ENCODE measurements around the gene TPPP3. TPM values are rescaled to one million over a fixed set of nuclear protein-coding genes. Genes with fewer than 3 reads are reported as not detected.
"Not testable (repeated sequence)": the region's sequence is repeated elsewhere in the genome, so short reads cannot be mapped to it uniquely, and the experiment has no call there.

Gene TPPP3
- total RNA-seq, 1 donor from 2014 or later, result 135 TPM

DNA sequence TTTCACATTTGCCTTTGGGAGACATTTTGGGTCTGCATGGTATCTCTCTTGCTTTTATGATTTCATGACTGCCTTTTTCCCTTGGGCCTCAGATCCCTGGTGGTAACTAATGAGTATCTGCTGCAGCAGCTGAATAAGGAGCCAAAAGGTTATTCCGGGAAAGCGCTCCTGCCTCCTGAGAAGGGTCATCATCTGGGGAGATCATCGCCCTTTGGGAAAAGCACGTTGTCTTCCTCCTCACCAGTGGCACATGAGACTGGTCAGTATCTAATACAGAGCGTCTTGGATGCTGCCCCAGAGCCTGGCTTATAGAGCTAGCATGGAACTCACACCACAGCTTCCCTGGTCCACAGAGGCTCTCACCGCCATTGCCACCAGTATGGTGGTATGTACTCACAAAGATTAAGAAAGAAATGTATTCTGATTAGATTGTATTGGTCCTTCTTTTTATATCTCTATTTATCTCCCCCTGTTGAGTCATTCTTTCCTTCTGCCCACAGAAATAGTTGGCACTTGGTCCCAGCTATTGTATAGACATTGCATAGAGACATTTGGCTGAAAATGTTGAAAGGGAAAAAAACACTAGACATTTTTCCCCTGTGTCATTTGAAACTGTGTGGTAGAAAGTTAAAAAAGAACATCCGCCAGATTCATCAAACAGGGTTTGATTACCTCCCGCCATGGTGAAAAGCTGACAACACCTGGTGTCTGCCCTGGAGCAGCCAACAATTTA, 8.4 kb downstream of the TPPP3 start:
- no peak overlapping the region for H3K9ac ChIP-seq (ENCODE audit: low read depth in 1 of 3, low read length in 3 of 3)
- H3K4me1 ChIP-seq (ENCODE audit: control insufficient read depth in 3 of 3, insufficient read depth in 3 of 3, low read length in 3 of 3), result peaks cover 12 to 23% (median 21%) of the 10 kb centered on the region in 3 donors
- no peak overlapping the region for H3K4me3 ChIP-seq (ENCODE audit: low read length in 3 of 3)
- H3K27ac ChIP-seq (ENCODE audit: low read depth, low read length), result no peak overlapping the region
- H3K9me3 ChIP-seq (ENCODE audit: control insufficient read depth in 3 of 3, low read length in 3 of 3), result no peaks in the 10 kb centered on the region
- no peaks in the 10 kb centered on the region for H3K36me3 ChIP-seq (ENCODE audit: control insufficient read depth in 3 of 3, insufficient read depth in 3 of 3, low read length in 3 of 3)
- no peaks in the 10 kb centered on the region for H3K27me3 ChIP-seq (ENCODE audit: control insufficient read depth in 3 of 3, insufficient read depth in 3 of 3, low read length in 3 of 3)

DNA sequence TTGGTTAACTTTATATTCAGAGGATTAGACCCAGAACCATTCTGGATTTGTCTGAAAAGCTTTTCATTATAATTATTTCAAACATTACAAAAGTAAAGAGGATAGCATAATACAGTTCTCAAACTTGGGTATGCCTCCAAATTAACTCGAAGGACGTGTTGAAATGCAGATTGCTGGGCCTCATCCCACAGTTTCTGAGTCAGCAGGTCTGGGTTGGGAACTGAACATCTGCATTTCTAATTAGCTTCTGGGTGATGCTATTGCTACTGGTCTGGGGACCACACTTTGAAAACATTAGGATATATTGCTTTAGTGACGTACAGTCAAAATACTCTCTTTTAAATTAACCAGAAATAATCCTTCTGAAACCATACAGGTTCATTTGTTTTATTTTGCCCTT, 10.0 kb downstream of the TPPP3 start:
- Histone ChIP-seq H3K27ac (ENCODE audit: low read depth, low read length) (no peak overlapping the region), H3K9me3 (ENCODE audit: control insufficient read depth in 3 of 3, low read length in 3 of 3) (no peaks in the 10 kb centered on the region)

DNA sequence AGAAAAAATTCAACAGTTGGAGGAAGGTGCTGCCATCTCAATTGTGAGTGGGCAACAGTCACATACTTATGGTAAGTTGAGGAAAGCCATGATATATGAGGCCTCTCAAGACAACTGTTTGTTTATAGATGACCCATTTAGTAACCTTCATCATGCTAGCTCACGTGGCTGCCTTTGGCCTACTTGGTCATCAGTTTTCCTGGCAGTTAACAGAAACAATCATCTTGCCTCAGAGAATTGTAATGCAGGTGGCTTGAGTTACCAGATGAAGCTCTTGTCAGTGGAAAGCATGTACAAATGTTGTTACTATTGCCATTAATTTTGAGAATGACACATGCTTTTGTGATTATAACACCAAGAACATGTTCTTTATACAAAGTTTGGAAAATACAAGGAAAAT, 14.7 kb downstream of the TPPP3 start:
- Histone ChIP-seq H3K36me3 (ENCODE audit: control insufficient read depth in 3 of 3, insufficient read depth in 3 of 3, low read length in 3 of 3) (no peaks in the 10 kb centered on the region), H3K27ac (ENCODE audit: low read depth, low read length) (peak overlapping the region; percentile 73), H3K9me3 (ENCODE audit: control insufficient read depth in 3 of 3, low read length in 3 of 3) (no peaks in the 10 kb centered on the region), H3K27me3 (ENCODE audit: control insufficient read depth in 3 of 3, insufficient read depth in 3 of 3, low read length in 3 of 3) (no peaks in the 10 kb centered on the region), H3K4me1 (ENCODE audit: control insufficient read depth in 3 of 3, insufficient read depth in 3 of 3, low read length in 3 of 3) (peaks cover 4 to 14% (median 6%) of the 10 kb centered on the region in 3 donors), H3K9ac (ENCODE audit: low read depth in 1 of 3, low read length in 3 of 3) (no peak overlapping the region), H3K4me3 (ENCODE audit: low read length in 3 of 3) (no peak overlapping the region)

More for the DNA sequence above, 10.0 kb downstream of the TPPP3 start:
- H3K27me3 ChIP-seq (ENCODE audit: control insufficient read depth in 3 of 3, insufficient read depth in 3 of 3, low read length in 3 of 3), result no peaks in the 10 kb centered on the region
- H3K9ac ChIP-seq (ENCODE audit: low read depth in 1 of 3, low read length in 3 of 3), result no peak overlapping the region
- no peak overlapping the region for H3K4me3 ChIP-seq (ENCODE audit: low read length in 3 of 3)
- peaks cover 6 to 21% (median 16%) of the 10 kb centered on the region in 3 donors for H3K4me1 ChIP-seq (ENCODE audit: control insufficient read depth in 3 of 3, insufficient read depth in 3 of 3, low read length in 3 of 3)
- H3K36me3 ChIP-seq (ENCODE audit: control insufficient read depth in 3 of 3, insufficient read depth in 3 of 3, low read length in 3 of 3), result no peaks in the 10 kb centered on the region

DNA sequence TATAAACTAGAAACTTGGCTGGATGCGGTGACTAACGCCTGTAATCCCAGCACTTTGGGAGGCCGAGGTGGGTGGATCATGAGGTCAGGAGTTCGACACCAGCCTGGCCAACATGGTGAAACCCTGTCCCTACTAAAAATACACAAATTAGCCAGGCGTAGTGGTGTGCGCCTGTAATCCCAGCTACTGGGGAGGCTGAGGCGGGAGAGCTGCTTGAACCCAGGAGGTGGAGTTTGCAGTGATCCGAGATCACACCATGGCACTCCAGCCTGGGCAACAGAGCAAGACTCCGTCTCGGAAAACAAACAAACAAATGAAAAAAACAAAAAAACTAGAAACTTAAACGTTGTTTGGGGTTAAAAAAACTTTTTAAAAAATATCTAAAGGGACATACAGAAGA, 17.3 kb downstream of the TPPP3 start:
- not testable (repeated sequence) for H3K9me3 ChIP-seq (ENCODE audit: control insufficient read depth in 3 of 3, low read length in 3 of 3); H3K9ac ChIP-seq (ENCODE audit: low read depth in 1 of 3, low read length in 3 of 3); H3K36me3 ChIP-seq (ENCODE audit: control insufficient read depth in 3 of 3, insufficient read depth in 3 of 3, low read length in 3 of 3); H3K4me3 ChIP-seq (ENCODE audit: low read length in 3 of 3); H3K27me3 ChIP-seq (ENCODE audit: control insufficient read depth in 3 of 3, insufficient read depth in 3 of 3, low read length in 3 of 3); H3K27ac ChIP-seq (ENCODE audit: low read depth, low read length)
- peaks cover 4 to 14% (median 6%) of the 10 kb centered on the region in 3 donors for H3K4me1 ChIP-seq (ENCODE audit: control insufficient read depth in 3 of 3, insufficient read depth in 3 of 3, low read length in 3 of 3)

DNA sequence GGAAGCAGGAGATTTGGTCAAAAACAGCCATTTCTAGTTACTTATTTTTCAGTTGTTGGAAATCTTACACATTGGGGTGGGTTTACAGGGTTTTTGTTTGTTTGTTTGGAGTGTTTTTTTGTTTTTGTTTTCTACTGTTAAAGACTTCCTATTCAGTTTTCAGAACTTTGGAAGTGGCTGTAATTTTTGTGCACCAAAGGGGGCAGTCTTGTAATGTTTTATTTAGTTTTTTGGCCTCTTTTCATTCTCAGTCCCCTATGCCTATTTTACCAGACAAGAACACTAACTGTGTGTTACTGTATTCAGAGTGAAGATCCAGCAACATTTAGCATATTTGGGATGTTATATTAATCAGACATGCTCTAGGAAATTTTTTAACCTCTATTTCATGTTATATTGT, 20.6 kb downstream of the TPPP3 start:
- Histone ChIP-seq H3K4me1 (ENCODE audit: control insufficient read depth in 3 of 3, insufficient read depth in 3 of 3, low read length in 3 of 3) (no peaks in the 10 kb centered on the region), H3K27ac (ENCODE audit: low read depth, low read length) (no peak overlapping the region), H3K4me3 (ENCODE audit: low read length in 3 of 3) (no peak overlapping the region), H3K9ac (ENCODE audit: low read depth in 1 of 3, low read length in 3 of 3) (no peak overlapping the region), H3K27me3 (ENCODE audit: control insufficient read depth in 3 of 3, insufficient read depth in 3 of 3, low read length in 3 of 3) (no peaks in the 10 kb centered on the region), H3K9me3 (ENCODE audit: control insufficient read depth in 3 of 3, low read length in 3 of 3) (no peaks in the 10 kb centered on the region), H3K36me3 (ENCODE audit: control insufficient read depth in 3 of 3, insufficient read depth in 3 of 3, low read length in 3 of 3) (no peaks in the 10 kb centered on the region)

DNA sequence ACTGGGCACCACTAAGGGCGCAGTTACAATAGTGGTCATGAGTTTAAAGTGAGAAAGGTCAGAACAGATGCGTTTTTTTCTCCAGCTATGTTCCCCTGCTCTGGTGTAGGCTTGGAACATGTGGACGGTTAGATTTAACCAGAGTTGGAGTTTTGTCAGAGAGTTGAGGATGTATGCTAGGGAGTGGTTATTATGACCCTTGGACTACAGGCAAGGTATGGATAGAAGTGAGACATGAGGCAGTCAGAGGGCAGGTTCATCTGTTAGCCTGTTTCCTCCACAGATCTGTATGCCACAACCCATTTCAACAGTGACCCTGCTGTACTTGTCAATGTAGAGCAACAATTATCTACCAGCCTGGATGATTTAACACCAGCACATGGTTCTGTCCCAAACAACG, 22.6 kb downstream of the TPPP3 start:
- no peaks in the 10 kb centered on the region for H3K9me3 ChIP-seq (ENCODE audit: control insufficient read depth in 3 of 3, low read length in 3 of 3)

DNA sequence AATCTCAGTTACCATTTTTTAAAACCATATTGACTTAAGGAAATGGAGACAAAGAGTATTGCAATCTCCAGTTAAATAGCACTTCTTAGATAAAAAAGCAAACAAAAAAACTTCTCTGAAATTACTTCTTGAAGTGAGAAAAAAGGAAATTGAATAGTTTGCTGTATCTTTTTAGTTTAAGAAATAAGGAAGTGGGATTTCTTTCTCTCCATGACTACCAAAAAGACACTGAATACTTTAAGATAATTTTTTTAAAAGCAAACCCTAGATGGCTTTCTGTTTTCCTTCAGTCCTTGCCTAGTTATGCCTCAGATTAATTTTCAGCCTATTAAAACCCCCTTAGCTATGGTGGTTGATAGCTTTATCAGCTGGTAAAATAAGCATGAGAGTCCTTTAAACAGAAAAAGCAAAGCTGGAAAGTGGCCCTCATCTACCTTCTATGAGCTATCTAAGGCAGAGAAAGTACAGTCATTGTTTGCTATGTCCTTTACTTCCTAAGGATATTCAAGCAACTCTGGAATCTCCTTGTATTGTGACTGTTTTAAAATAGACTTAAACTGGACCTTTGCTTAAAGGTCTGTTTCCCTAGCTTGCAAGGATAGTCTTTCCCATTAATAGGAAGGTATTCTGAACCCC, 28.6 kb downstream of the TPPP3 start:
- H3K4me3 ChIP-seq (ENCODE audit: low read length in 3 of 3), result no peak overlapping the region
- no peaks in the 10 kb centered on the region for H3K9me3 ChIP-seq (ENCODE audit: control insufficient read depth in 3 of 3, low read length in 3 of 3)
- no peaks in the 10 kb centered on the region for H3K36me3 ChIP-seq (ENCODE audit: control insufficient read depth in 3 of 3, insufficient read depth in 3 of 3, low read length in 3 of 3)
- H3K27me3 ChIP-seq (ENCODE audit: control insufficient read depth in 3 of 3, insufficient read depth in 3 of 3, low read length in 3 of 3), result no peaks in the 10 kb centered on the region
- no peak overlapping the region for H3K9ac ChIP-seq (ENCODE audit: low read depth in 1 of 3, low read length in 3 of 3)
- H3K27ac ChIP-seq (ENCODE audit: low read depth, low read length), result peak overlapping the region; percentile 11
- H3K4me1 ChIP-seq (ENCODE audit: control insufficient read depth in 3 of 3, insufficient read depth in 3 of 3, low read length in 3 of 3), result no peaks in the 10 kb centered on the region

More for the DNA sequence above, 22.6 kb downstream of the TPPP3 start:
- Histone ChIP-seq H3K9ac (ENCODE audit: low read depth in 1 of 3, low read length in 3 of 3) (no peak overlapping the region), H3K4me1 (ENCODE audit: control insufficient read depth in 3 of 3, insufficient read depth in 3 of 3, low read length in 3 of 3) (no peaks in the 10 kb centered on the region), H3K27ac (ENCODE audit: low read depth, low read length) (no peak overlapping the region), H3K36me3 (ENCODE audit: control insufficient read depth in 3 of 3, insufficient read depth in 3 of 3, low read length in 3 of 3) (no peaks in the 10 kb centered on the region), H3K27me3 (ENCODE audit: control insufficient read depth in 3 of 3, insufficient read depth in 3 of 3, low read length in 3 of 3) (no peaks in the 10 kb centered on the region), H3K4me3 (ENCODE audit: low read length in 3 of 3) (no peak overlapping the region)

DNA sequence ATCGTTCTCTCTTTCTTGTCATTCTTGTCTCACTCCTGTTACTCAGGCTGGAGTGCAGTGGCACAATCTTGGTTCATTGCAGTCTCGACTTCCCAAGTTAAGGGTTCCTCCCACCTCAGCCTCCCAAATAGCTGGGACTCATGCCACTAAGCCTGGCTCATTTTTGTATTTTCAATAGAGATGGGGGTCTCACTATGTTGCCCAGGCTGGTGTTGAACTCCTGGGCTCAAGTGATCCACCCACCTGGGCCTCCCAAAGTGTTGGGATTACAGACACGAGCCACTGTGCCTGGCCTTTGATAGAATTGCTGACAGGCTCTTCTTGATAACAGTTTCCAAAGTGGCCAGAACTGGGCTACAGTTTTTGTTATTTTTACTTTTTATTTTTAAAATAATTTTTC, 32.3 kb downstream of the TPPP3 start:
- Histone ChIP-seq H3K9ac (ENCODE audit: low read depth in 1 of 3, low read length in 3 of 3) (no peak overlapping the region), H3K27ac (ENCODE audit: low read depth, low read length) (no peak overlapping the region), H3K36me3 (ENCODE audit: control insufficient read depth in 3 of 3, insufficient read depth in 3 of 3, low read length in 3 of 3) (no peaks in the 10 kb centered on the region), H3K27me3 (ENCODE audit: control insufficient read depth in 3 of 3, insufficient read depth in 3 of 3, low read length in 3 of 3) (peaks cover 0 to 2% (median 0%) of the 10 kb centered on the region in 3 donors), H3K4me1 (ENCODE audit: control insufficient read depth in 3 of 3, insufficient read depth in 3 of 3, low read length in 3 of 3) (no peaks in the 10 kb centered on the region), H3K4me3 (ENCODE audit: low read length in 3 of 3) (no peak overlapping the region), H3K9me3 (ENCODE audit: control insufficient read depth in 3 of 3, low read length in 3 of 3) (no peaks in the 10 kb centered on the region)

DNA sequence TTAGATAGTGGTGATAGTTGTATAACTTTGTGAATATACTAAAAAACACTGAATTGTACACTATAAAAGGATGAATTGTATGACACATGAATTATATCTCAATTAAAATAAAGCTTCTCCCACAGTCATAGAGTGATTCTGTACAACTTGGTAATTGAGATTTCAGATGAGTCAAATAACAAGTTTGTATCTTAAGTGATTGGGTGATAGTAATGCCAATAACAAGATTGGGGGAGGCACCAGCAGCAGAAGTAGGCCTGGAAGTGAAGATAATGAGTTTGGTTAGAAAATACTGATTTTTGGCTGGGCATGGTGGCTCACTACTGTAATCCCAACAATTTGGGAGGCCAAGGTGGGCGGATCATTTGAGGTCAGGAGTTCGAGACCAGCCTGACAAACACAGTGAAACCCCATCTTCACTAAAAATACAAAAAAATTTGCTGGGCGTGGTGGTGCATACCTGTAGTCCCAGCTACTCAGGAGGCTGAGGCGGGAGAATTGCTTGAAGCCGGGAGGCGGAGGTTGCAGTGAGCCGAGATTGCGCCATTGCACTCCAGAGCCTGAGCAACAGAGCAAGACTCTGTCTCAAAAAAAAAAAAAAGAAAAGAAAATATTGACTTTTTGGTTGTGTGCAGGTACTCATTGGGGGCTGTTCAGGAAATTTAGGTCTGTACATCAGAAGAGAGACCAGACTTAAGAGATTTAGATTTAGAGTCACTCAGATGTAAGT, 33.6 kb downstream of the TPPP3 start:
- not testable (repeated sequence) for H3K4me3 ChIP-seq (ENCODE audit: low read length in 3 of 3); H3K9me3 ChIP-seq (ENCODE audit: control insufficient read depth in 3 of 3, low read length in 3 of 3); H3K36me3 ChIP-seq (ENCODE audit: control insufficient read depth in 3 of 3, insufficient read depth in 3 of 3, low read length in 3 of 3); H3K9ac ChIP-seq (ENCODE audit: low read depth in 1 of 3, low read length in 3 of 3); H3K27ac ChIP-seq (ENCODE audit: low read depth, low read length); H3K4me1 ChIP-seq (ENCODE audit: control insufficient read depth in 3 of 3, insufficient read depth in 3 of 3, low read length in 3 of 3); H3K27me3 ChIP-seq (ENCODE audit: control insufficient read depth in 3 of 3, insufficient read depth in 3 of 3, low read length in 3 of 3)

DNA sequence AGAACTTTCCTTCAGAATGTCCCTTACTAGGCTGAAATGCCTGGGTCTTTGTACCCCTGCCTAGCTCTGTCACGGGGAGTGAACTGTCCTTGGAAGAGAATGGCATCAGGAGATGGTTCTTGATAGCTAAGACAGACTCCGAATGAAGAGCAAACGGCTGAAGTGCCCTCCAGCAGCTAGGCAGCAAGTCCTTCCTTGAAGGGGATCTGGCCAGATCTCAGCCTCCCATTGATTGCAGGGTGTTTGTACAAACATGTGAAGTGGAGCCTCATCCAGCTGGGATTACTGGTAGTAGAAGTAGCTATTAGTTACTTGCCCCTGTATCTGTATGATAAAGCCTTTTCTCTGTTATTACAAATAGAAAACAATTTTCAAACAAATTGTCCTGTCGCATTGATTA, 35.7 kb downstream of the TPPP3 start:
- peaks cover 0 to 2% (median 0%) of the 10 kb centered on the region in 3 donors for H3K27me3 ChIP-seq (ENCODE audit: control insufficient read depth in 3 of 3, insufficient read depth in 3 of 3, low read length in 3 of 3)

More for the DNA sequence above, 35.7 kb downstream of the TPPP3 start:
- H3K4me1 ChIP-seq (ENCODE audit: control insufficient read depth in 3 of 3, insufficient read depth in 3 of 3, low read length in 3 of 3), result no peaks in the 10 kb centered on the region
- no peak overlapping the region for H3K9ac ChIP-seq (ENCODE audit: low read depth in 1 of 3, low read length in 3 of 3)
- H3K9me3 ChIP-seq (ENCODE audit: control insufficient read depth in 3 of 3, low read length in 3 of 3), result no peaks in the 10 kb centered on the region
- H3K36me3 ChIP-seq (ENCODE audit: control insufficient read depth in 3 of 3, insufficient read depth in 3 of 3, low read length in 3 of 3), result no peaks in the 10 kb centered on the region
- no peak overlapping the region for H3K27ac ChIP-seq (ENCODE audit: low read depth, low read length)
- H3K4me3 ChIP-seq (ENCODE audit: low read length in 3 of 3), result no peak overlapping the region

Measured in skeletal muscle tissue (tissue), 4 donors.